Measurements from ENCODE around the gene VPS33A.

VPS33A gene

GRCh38 chr12:122216445-122216844 is 49.8 kb downstream of the VPS33A start:
- no peak for DNase-seq (ENCODE audit: low read depth)

GRCh38 chr12:122215771-122216170 is 50.5 kb downstream of the VPS33A start:
- H3K4me3 ChIP-seq (ENCODE audit: low read depth, low read length), result no peak overlapping the region
- no peak for DNase-seq (ENCODE audit: low read depth)
- TF ChIP-seq CTCF (IDR thresholded peaks at IDR 0.05; ENCODE audit: low read depth, low read length, missing control alignments), result no peak

More at GRCh38 chr12:122216445-122216844, 49.8 kb downstream of the VPS33A start:
- no peak for TF ChIP-seq CTCF (IDR thresholded peaks at IDR 0.05; ENCODE audit: low read depth, low read length, missing control alignments)
- H3K4me3 ChIP-seq (ENCODE audit: low read depth, low read length), result no peak overlapping the region

DNA sequence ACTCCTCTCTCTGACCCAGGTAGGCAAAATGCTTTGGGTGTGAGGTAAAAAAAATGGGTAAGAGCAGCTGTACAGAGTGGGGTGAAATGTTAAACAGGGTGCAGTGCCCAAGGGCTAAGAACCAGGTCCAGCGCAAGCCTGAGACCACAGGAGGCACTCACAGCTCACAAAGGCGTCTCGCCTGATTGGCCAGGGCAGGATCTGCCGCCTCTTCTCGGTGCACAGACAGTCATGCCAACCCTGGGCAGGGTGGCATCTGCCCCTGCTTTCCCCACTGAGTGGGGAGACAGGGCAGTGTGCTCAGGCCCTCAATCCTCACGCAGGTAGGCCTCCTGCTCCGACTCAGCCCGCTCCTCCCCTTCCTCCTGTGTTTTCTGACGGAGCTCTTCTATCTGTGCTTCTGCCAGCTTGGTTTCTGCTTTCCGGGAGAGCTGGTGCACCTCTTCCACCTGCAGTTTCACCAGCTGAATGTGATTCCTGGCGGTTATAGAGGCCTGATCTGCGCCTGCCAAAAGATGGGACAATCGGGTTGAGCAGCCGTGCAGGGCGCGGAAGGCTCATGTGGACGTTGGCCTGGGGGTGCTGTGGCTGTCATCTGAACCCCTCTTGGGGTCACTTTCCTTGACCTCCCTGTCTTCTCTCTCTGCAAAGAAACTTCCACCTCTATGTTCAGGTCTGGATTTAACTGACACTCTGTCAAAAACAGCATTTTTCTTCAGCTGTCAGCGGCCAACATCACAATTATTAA is 58.0 kb downstream of the VPS33A start:
- DNase-seq (ENCODE audit: low read depth), result no peak
- TF ChIP-seq CTCF (IDR thresholded peaks at IDR 0.05; ENCODE audit: low read depth, low read length, missing control alignments), result no peak
- H3K4me3 ChIP-seq (ENCODE audit: low read depth, low read length), result no peak overlapping the region

- DNase-seq (ENCODE audit: low read depth), result no peak
- TF ChIP-seq CTCF (IDR thresholded peaks at IDR 0.05; ENCODE audit: low read depth, low read length, missing control alignments), result no peak
- no peak overlapping the region for H3K4me3 ChIP-seq (ENCODE audit: low read depth, low read length)
These were observed 58.9 kb downstream of the VPS33A start for GRCh38 chr12:122207391-122207790.

- no peak overlapping the region for H3K4me3 ChIP-seq (ENCODE audit: low read depth, low read length)
- TF ChIP-seq CTCF (IDR thresholded peaks at IDR 0.05; ENCODE audit: low read depth, low read length, missing control alignments), result no peak
- no peak for DNase-seq (ENCODE audit: low read depth)
These were observed 59.3 kb downstream of the VPS33A start for GRCh38 chr12:122206976-122207375.

- H3K4me3 ChIP-seq (ENCODE audit: low read depth, low read length), result no peak overlapping the region
- no peak for TF ChIP-seq CTCF (IDR thresholded peaks at IDR 0.05; ENCODE audit: low read depth, low read length, missing control alignments)
- DNase-seq (ENCODE audit: low read depth), result no peak
These were observed 60.0 kb downstream of the VPS33A start for GRCh38 chr12:122206111-122206881.
